Stimulated activated CD4-positive, alpha-beta T cell treated with anti-CD3 and anti-CD28 coated beads, Interleukin-12 subunit alpha, Interleukin-12 subunit beta, amount 100 ng/mL, for 4 hours (primary cell): ENCODE results near the gene PPP2R2B.

ENCODE experiments used
- DNase-seq: peaks from one replicate; pipeline ENCODE4 v3.0.0-alpha.2; 2020

Gene PPP2R2B

GRCh38 chr5:146878476-146879172, at the start of gene PPP2R2B:
TSS of gene PPP2R2B (minus strand) at chr5:146878757.
- peak; percentile 22 for DNase-seq

- DNase-seq, result no peak
Measured at GRCh38 chr5:146924132-146924531, 45.6 kb upstream of the PPP2R2B start.

GRCh38 chr5:146921225-146921624, 42.7 kb upstream of the PPP2R2B start:
- no peak for DNase-seq

- DNase-seq, result no peak
Measured at GRCh38 chr5:146920351-146920881, 41.9 kb upstream of the PPP2R2B start.

GRCh38 chr5:146919304-146919703, 40.7 kb upstream of the PPP2R2B start:
- no peak for DNase-seq

GRCh38 chr5:146917931-146918330, 39.4 kb upstream of the PPP2R2B start:
- DNase-seq, result no peak

GRCh38 chr5:146912874-146913273, 34.3 kb upstream of the PPP2R2B start:
- DNase-seq, result no peak

- DNase-seq, result no peak
Measured at GRCh38 chr5:146910239-146910638, 31.7 kb upstream of the PPP2R2B start.

GRCh38 chr5:146909255-146910068, 30.9 kb upstream of the PPP2R2B start:
- no peak for DNase-seq

GRCh38 chr5:146906803-146907202, 28.2 kb upstream of the PPP2R2B start:
- DNase-seq, result no peak

GRCh38 chr5:146904890-146905289, 26.3 kb upstream of the PPP2R2B start:
- DNase-seq, result no peak

GRCh38 chr5:146903789-146904188, 25.2 kb upstream of the PPP2R2B start:
- no peak for DNase-seq

- DNase-seq, result no peak
Measured at GRCh38 chr5:146902471-146902870, 23.9 kb upstream of the PPP2R2B start.

GRCh38 chr5:146897061-146897460, 18.5 kb upstream of the PPP2R2B start:
- no peak for DNase-seq

- DNase-seq, result no peak
Measured at GRCh38 chr5:146894753-146895521, 16.4 kb upstream of the PPP2R2B start.

- no peak for DNase-seq
Measured at GRCh38 chr5:146893991-146894390, 15.4 kb upstream of the PPP2R2B start.

GRCh38 chr5:146892231-146892630, 13.7 kb upstream of the PPP2R2B start:
- DNase-seq, result no peak

GRCh38 chr5:146891511-146891910, 13.0 kb upstream of the PPP2R2B start:
- no peak for DNase-seq

GRCh38 chr5:146890731-146891440, 12.3 kb upstream of the PPP2R2B start:
- DNase-seq, result no peak

- DNase-seq, result no peak
Measured at GRCh38 chr5:146890066-146890465, 11.5 kb upstream of the PPP2R2B start.

GRCh38 chr5:146889169-146889568, 10.6 kb upstream of the PPP2R2B start:
- no peak for DNase-seq

GRCh38 chr5:146888351-146888978, 9.9 kb upstream of the PPP2R2B start:
- DNase-seq, result no peak
